ENCODE measurements around the gene ST7. TPM values are rescaled to one million over a fixed set of nuclear protein-coding genes. Genes with fewer than 3 reads are reported as not detected.

Gene ST7
- total and polyA plus RNA-seq, 2 of the 13 experiments (the other 11 are each of a cell fraction or from before 2014, with no cell fraction given) = 17.3 to 23.5 TPM

DNA sequence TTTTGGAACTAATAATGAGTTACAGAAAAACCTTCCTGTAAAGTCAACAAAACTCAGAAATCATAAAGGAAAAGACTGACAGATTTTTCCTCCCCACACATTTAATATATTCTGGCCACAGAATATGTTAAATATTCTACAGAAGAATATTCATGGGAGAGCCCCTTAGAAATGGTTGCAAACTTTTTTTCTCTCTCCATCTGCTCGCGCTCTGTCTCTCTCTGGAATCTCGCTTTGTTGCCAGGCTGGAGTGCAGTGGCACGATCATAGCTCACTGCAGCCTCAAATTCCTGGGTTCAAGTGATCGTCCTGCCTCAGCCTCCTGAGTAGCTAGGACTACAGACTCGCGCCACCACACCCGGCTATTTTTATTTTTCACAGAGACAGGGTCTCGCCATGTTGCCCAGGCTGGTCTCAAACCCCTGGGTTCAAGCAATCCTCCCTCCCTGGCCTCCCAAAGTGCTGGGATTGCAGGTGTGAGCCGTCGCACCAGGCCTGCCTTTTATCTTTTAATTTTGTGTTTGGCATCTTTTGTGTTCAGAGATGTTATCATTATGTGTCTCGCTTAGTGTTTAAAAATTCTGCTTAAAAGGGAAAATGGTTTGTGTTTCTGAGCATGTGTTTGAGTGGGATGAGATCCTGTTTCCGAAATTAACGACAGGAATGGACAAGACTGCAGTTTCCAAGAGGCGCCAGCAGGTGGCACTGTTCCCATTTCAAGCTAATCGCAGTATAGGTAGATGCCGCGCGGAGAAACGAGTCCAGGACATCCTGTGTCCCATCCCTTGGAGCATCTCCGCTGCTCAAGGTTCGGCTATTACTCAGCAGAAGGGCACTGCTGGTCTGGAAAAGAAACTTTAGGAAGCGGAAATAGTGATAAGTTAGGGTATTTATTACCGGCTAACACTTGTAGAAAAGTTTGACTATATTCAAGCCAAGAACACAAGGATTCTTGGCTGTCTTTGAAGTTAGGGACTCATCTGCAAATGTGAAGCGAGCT, 23.1 kb upstream of the ST7 start (continued):
- TF ChIP-seq IKZF5 (CRISPR knock-in tag; IDR thresholded peaks at IDR 0.05) = peak; percentile 57; the same call in 1 of the 2 replicates
- peak; percentile 93 for TF ChIP-seq CTCF (CRISPR knock-in tag; IDR thresholded peaks at IDR 0.05)
- 0 out of 2 replicates have a peak, but pooled peaks have one; percentile 44 for TF ChIP-seq ZNF331 (CRISPR knock-in tag; IDR thresholded peaks at IDR 0.05)
- TF ChIP-seq ZMYM3 (CRISPR knock-in tag; IDR thresholded peaks at IDR 0.05) = peak; percentile 59
- no peak for TF ChIP-seq RFX5 (IDR thresholded peaks at IDR 0.05; ENCODE audit: low read depth, low read length)
- no peak for TF ChIP-seq ZBTB39 (CRISPR knock-in tag; IDR thresholded peaks at IDR 0.05)
- no peak for TF ChIP-seq ZNF205 (CRISPR knock-in tag; IDR thresholded peaks at IDR 0.05)
- TF ChIP-seq, protein P1, sequence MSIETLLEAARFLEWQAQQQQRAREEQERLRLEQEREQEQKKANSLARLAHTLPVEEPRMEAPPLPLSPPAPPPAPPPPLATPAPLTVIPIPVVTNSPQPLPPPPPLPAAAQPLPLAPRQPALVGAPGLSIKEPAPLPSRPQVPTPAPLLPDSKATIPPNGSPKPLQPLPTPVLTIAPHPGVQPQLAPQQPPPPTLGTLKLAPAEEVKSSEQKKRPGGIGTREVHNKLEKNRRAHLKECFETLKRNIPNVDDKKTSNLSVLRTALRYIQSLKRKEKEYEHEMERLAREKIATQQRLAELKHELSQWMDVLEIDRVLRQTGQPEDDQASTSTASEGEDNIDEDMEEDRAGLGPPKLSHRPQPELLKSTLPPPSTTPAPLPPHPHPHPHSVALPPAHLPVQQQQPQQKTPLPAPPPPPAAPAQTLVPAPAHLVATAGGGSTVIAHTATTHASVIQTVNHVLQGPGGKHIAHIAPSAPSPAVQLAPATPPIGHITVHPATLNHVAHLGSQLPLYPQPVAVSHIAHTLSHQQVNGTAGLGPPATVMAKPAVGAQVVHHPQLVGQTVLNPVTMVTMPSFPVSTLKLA (IDR thresholded peaks at IDR 0.05) = no peak
- no peak for TF ChIP-seq ZNF678 (CRISPR knock-in tag; IDR thresholded peaks at IDR 0.05)
- peak; percentile 12; the same call in 1 of the 2 replicates for TF ChIP-seq ZNF687 (CRISPR knock-in tag; IDR thresholded peaks at IDR 0.05)
- TF ChIP-seq NR2F6 (IDR thresholded peaks at IDR 0.05) = no peak
- TF ChIP-seq NR2F6 (CRISPR knock-in tag; IDR thresholded peaks at IDR 0.05) = 0 out of 2 replicates have a peak, but pooled peaks have one; percentile 23
- TF ChIP-seq PPARG (CRISPR knock-in tag; conservative IDR thresholded peaks at IDR 0.05) = 0 out of 2 replicates have a peak, but pooled peaks have one; percentile 30
- TF ChIP-seq KDM2A (CRISPR knock-in tag; IDR thresholded peaks at IDR 0.05; ENCODE audit: borderline replicate concordance, low read depth) = peak; percentile 72; the same call in 1 of the 2 replicates
- TF ChIP-seq ZNF747 (CRISPR knock-in tag; IDR thresholded peaks at IDR 0.05; ENCODE audit: borderline replicate concordance) = no peak
- TF ChIP-seq IRX3 (CRISPR knock-in tag; IDR thresholded peaks at IDR 0.05; ENCODE audit: borderline replicate concordance, low read depth) = no peak
